ENCODE data around the gene PITPNC1.

- no peak for TF ChIP-seq EZH2 (IDR thresholded peaks at IDR 0.05; ENCODE audit: low read length, unreplicated experiment)
- TF ChIP-seq CTCF (conservative IDR thresholded peaks at IDR 0.05; ENCODE audit: low read depth, low read length): no peak
- no peak for TF ChIP-seq EZH2phosphoT487 (IDR thresholded peaks at IDR 0.05; ENCODE audit: borderline replicate concordance, low read length)
These were observed 309.2 kb downstream of the PITPNC1 start for GRCh38 chr17:67686241-67686640.

All from PC-3 (cell line).